Astrocyte (in vitro differentiated cells and primary cell): ENCODE results near the gene STK38. TPM values are rescaled to one million over a fixed set of nuclear protein-coding genes. Genes with fewer than 3 reads are reported as not detected.

Experiments
- DNase-seq: peaks from one replicate; pipeline ENCODE4 v3.0.0-alpha.2; 2010; ENCODE audit warnings: low read depth
- FAIRE-seq: peaks from 2 replicates; lab custom pipeline; 2011; peaks lifted over from hg19 to GRCh38; lab: Jason Lieb, UNC
- H2AFZ ChIP-seq: 2 replicates; pipeline ENCODE4 v1.6.0; 2012; ENCODE audit warnings: low read depth, low read length, inconsistent platforms
- H3K27ac ChIP-seq: 2 replicates; pipeline ENCODE4 v1.5.1; 2011; ENCODE audit warnings: low read depth, low read length, inconsistent platforms
- H3K27me3 ChIP-seq: 2 replicates; pipeline ENCODE4 v1.6.0; 2011; ENCODE audit warnings: low read length, inconsistent platforms; ENCODE audit not compliant: insufficient read depth
- H3K36me3 ChIP-seq: 2 replicates; pipeline ENCODE4 v1.5.1; 2011; ENCODE audit warnings: low read length, inconsistent platforms; ENCODE audit not compliant: insufficient read depth
- H3K4me1 ChIP-seq: 2 replicates; pipeline ENCODE4 v1.5.1; 2011; ENCODE audit warnings: low read length, inconsistent platforms; ENCODE audit not compliant: insufficient read depth
- H3K4me2 ChIP-seq: 2 replicates; pipeline ENCODE4 v1.6.0; 2012; ENCODE audit warnings: low read length, inconsistent platforms
- H3K4me3 ChIP-seq: 2 replicates; pipeline ENCODE4 v1.5.1; 2011; ENCODE audit warnings: low read depth, mild to moderate bottlenecking, low read length, inconsistent platforms; ENCODE audit not compliant: insufficient read depth
- H3K79me2 ChIP-seq: 2 replicates; pipeline ENCODE4 v1.6.0; 2012; ENCODE audit warnings: mild to moderate bottlenecking, low read length, inconsistent platforms; ENCODE audit not compliant: insufficient read depth
- H3K9ac ChIP-seq: 2 replicates; pipeline ENCODE4 v1.6.0; 2012; ENCODE audit warnings: mild to moderate bottlenecking, low read length, inconsistent platforms
- H3K9me3 ChIP-seq: 2 replicates; pipeline ENCODE4 v1.5.1; 2012; ENCODE audit warnings: low read depth, mild to moderate bottlenecking, low read length, inconsistent platforms; ENCODE audit not compliant: insufficient read depth
- H4K20me1 ChIP-seq: 2 replicates; pipeline ENCODE4 v1.6.0; 2012; ENCODE audit warnings: low read length, inconsistent platforms; ENCODE audit not compliant: insufficient read depth
- H3K27ac Mint-ChIP-seq: one replicate; pipeline ENCODE4 v1.8.0; 2021; ENCODE audit warnings: mild to moderate bottlenecking, mixed read lengths; ENCODE audit not compliant: unreplicated experiment
- H3K27me3 Mint-ChIP-seq: one replicate; pipeline ENCODE4 v1.8.0; 2021; ENCODE audit warnings: low read depth, mixed read lengths; ENCODE audit not compliant: unreplicated experiment
- H3K36me3 Mint-ChIP-seq: one replicate; pipeline ENCODE4 v1.8.0; 2021; ENCODE audit warnings: low read depth, mixed read lengths; ENCODE audit not compliant: unreplicated experiment
- H3K4me1 Mint-ChIP-seq: one replicate; pipeline ENCODE4 v1.8.0; 2021; ENCODE audit warnings: low read depth, mixed read lengths; ENCODE audit not compliant: unreplicated experiment
- H3K4me3 Mint-ChIP-seq: one replicate; pipeline ENCODE4 v1.8.0; 2021; ENCODE audit warnings: mild to moderate bottlenecking, moderate library complexity, mixed read lengths; ENCODE audit not compliant: unreplicated experiment
- H3K9me3 Mint-ChIP-seq: one replicate; pipeline ENCODE4 v1.8.0; 2021; ENCODE audit warnings: mild to moderate bottlenecking, mixed read lengths; ENCODE audit not compliant: unreplicated experiment
- CTCF ChIP-seq: IDR thresholded peaks from 2 replicates; pipeline ENCODE4 v1.5.1; 2011; ENCODE audit warnings: low read depth, mild to moderate bottlenecking, inconsistent platforms, low read length, moderate library complexity; ENCODE audit not compliant: insufficient read depth
- EZH2 ChIP-seq: IDR thresholded peaks from 2 replicates; pipeline ENCODE4 v1.6.1; 2012; ENCODE audit warnings: mild to moderate bottlenecking, low read length, inconsistent platforms; ENCODE audit not compliant: insufficient read depth
- total RNA-seq: library from RNA; stranded (reverse); gene quantifications from 2 replicates; pipeline ENCODE4 v1.2.1, GENCODE V29; 2021

Gene STK38
- total RNA-seq, 1 donor from 2014 or later, result 54.1 TPM

- DNase-seq, result no peak
- Histone ChIP-seq H3K4me3 (peak overlapping the region; percentile 86), H3K27me3 (no peaks in the 10 kb centered on the region), H3K4me1 (peaks cover 11% of the 10 kb centered on the region), H3K79me2 (peaks cover 58% of the 10 kb centered on the region), H3K27ac (peak overlapping the region; percentile 87), H3K36me3 (no peaks in the 10 kb centered on the region), H3K4me2 (peak overlapping the region; percentile 90), H2AFZ (peak overlapping the region; percentile 98), H3K9me3 (no peaks in the 10 kb centered on the region), H3K9ac (peak overlapping the region; percentile 91), H4K20me1 (peaks cover 39% of the 10 kb centered on the region)
- H3K4me3 Mint-ChIP-seq, result peak overlapping the region; percentile 99
- peak overlapping the region; percentile 92 for H3K27ac Mint-ChIP-seq
- peaks cover 10% of the 10 kb centered on the region for H3K27me3 Mint-ChIP-seq
- peaks cover 5% of the 10 kb centered on the region for H3K36me3 Mint-ChIP-seq
- no peak for TF ChIP-seq EZH2
- TF ChIP-seq CTCF, result no peak
- peaks cover 14% of the 10 kb centered on the region for H3K4me1 Mint-ChIP-seq
- no peak for FAIRE-seq
- no peaks in the 10 kb centered on the region for H3K9me3 Mint-ChIP-seq
Measured at GRCh38 chr6:36546308-36546919, 865 bp downstream of the STK38 start.

- peaks cover 40% of the 10 kb centered on the region for H4K20me1 ChIP-seq
- Mint-ChIP-seq H3K27me3 (peaks cover 10% of the 10 kb centered on the region), H3K36me3 (peaks cover 8% of the 10 kb centered on the region), H3K4me3 (peak overlapping the region; percentile 99), H3K27ac (peak overlapping the region; percentile 92), H3K4me1 (peaks cover 14% of the 10 kb centered on the region), H3K9me3 (no peaks in the 10 kb centered on the region)
- DNase-seq (no peak), FAIRE-seq (no peak)
- H3K27me3 ChIP-seq, result no peaks in the 10 kb centered on the region
- peak overlapping the region; percentile 86 for H3K4me3 ChIP-seq
- no peak for TF ChIP-seq EZH2
- no peak for TF ChIP-seq CTCF
- H3K9me3 ChIP-seq, result no peaks in the 10 kb centered on the region
- no peaks in the 10 kb centered on the region for H3K36me3 ChIP-seq
- H3K79me2 ChIP-seq, result peaks cover 64% of the 10 kb centered on the region
- H3K27ac ChIP-seq, result peak overlapping the region; percentile 87
- peaks cover 11% of the 10 kb centered on the region for H3K4me1 ChIP-seq
- H3K4me2 ChIP-seq, result peak overlapping the region; percentile 90
- peak overlapping the region; percentile 91 for H3K9ac ChIP-seq
- no peak overlapping the region for H2AFZ ChIP-seq
Measured at GRCh38 chr6:36545767-36546307, 1.4 kb downstream of the STK38 start.

GRCh38 chr6:36544228-36544627 is 3.1 kb downstream of the STK38 start:
- peaks cover 14% of the 10 kb centered on the region for H3K36me3 Mint-ChIP-seq
- no peak for TF ChIP-seq EZH2
- no peak for TF ChIP-seq CTCF
- Histone ChIP-seq H4K20me1 (peaks cover 40% of the 10 kb centered on the region), H3K79me2 (peaks cover 74% of the 10 kb centered on the region), H3K4me1 (peaks cover 11% of the 10 kb centered on the region), H3K4me3 (no peak overlapping the region), H3K9ac (no peak overlapping the region), H2AFZ (no peak overlapping the region), H3K27me3 (no peaks in the 10 kb centered on the region), H3K4me2 (peak overlapping the region; percentile 90), H3K9me3 (no peaks in the 10 kb centered on the region), H3K27ac (no peak overlapping the region), H3K36me3 (peaks cover 3% of the 10 kb centered on the region)
- H3K4me1 Mint-ChIP-seq, result peaks cover 14% of the 10 kb centered on the region
- H3K27ac Mint-ChIP-seq, result peak overlapping the region; percentile 7
- no peak for DNase-seq
- H3K27me3 Mint-ChIP-seq, result no peaks in the 10 kb centered on the region
- FAIRE-seq, result no peak
- peak overlapping the region; percentile 73 for H3K4me3 Mint-ChIP-seq
- no peaks in the 10 kb centered on the region for H3K9me3 Mint-ChIP-seq
